CD4-positive, alpha-beta T cell treated with Interleukin-6 for 4 hours (primary cell): Measurements from ENCODE around the gene FAT1.

Experiments
- DNase-seq: peaks from one replicate; pipeline ENCODE4 v3.0.0-alpha.2; 2020; ENCODE audit warnings: mixed read lengths

FAT1 gene

GRCh38 chr4:186754976-186755375 is 31.3 kb upstream of the FAT1 start:
- DNase-seq = no peak

- DNase-seq = no peak
Observed at GRCh38 chr4:186752325-186752724, 28.7 kb upstream of the FAT1 start.

DNA sequence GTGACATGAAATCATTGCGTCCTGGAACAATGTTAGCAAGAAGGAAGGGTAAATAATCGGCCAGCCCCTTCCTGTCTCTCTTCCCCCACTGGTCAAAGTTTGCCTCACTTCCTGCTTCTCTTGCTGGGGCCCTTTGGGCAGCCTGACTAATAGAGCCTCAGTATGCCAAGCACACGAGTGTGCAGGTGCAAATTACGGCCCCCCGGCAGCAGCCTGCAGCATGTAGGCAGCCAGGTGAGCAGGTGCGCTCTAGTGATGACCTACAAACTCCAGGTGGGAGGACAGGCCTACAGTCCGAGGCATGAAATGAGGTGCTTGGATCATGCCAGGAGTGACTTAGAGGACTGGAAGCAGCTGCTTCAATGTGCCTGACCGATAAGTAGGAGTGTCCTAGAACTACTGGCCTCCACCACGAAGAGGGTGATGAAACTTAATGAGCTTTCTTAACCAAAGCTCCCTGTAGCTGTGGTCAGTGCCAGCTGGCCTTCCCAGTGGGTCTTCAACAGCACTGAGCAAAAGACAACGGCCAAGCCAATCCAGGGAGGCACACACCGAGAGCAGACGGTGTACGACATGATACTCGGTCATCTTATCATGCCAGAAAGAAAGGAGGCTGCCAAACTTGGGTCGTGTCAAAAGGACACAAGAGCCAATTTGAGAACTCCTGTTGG is 26.1 kb upstream of the FAT1 start:
- no peak for DNase-seq

DNA sequence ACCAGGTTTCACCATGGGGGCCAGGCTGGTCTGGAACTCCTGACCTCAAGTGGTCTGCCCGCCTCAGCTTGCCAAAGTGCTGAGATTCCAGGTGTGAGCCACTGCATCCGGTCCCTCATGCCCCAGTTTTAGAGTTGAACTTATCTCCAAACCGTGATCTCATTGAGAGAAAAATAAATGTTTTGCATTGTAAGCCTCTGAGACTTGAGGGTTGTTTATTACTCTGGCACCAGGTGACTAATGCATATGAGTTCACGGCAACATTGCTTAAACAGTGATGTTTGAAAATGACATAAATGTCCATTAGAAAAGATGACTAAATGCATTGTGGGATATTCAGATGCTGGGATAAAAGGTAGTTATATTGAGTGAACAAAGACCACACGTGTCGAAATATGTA is 22.9 kb upstream of the FAT1 start:
- no peak for DNase-seq

DNA sequence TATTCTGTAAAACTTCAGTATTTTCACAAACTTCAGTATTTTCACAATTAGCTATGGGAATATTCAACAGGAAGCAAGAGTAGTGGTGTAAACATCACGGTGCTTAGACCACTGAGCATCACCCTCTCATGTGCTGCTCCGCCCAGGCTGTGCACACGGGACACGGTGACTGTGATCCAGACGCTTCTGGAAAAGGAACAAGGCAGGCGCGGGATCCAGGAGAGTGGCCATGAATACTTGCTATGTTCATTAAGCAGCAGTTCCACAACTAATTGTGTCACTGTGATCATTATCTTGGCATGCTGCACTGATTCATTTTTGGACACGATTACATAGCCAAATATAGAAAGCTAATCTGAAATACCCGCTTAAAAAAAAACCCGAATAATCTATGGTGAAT is 19.6 kb upstream of the FAT1 start:
- no peak for DNase-seq

GRCh38 chr4:186740822-186741221 is 17.2 kb upstream of the FAT1 start:
- no peak for DNase-seq

- DNase-seq = no peak
Observed at GRCh38 chr4:186739802-186740434, 16.3 kb upstream of the FAT1 start.

GRCh38 chr4:186739317-186739716 is 15.7 kb upstream of the FAT1 start:
- no peak for DNase-seq

- DNase-seq = no peak
Observed at GRCh38 chr4:186738421-186738820, 14.8 kb upstream of the FAT1 start.

DNA sequence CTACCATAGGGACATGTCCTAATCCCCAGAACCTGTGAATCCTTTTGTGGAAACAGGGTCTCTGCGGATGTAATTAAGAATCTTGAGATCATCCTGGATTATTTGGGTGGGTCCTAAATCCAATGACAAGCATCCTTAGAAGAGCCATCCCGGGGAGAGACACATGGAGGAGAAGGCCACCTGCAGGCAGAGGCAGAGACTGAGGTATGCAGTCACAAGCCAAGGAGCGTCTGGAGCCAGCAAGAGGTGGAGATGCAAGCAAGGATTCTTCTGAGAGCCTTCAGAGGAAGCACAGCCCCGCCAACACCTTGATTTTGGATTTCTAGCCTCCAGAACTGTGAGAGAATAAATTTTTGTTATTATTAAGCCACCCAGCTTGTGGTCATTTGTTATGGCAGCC is 13.8 kb upstream of the FAT1 start:
- no peak for DNase-seq

DNA sequence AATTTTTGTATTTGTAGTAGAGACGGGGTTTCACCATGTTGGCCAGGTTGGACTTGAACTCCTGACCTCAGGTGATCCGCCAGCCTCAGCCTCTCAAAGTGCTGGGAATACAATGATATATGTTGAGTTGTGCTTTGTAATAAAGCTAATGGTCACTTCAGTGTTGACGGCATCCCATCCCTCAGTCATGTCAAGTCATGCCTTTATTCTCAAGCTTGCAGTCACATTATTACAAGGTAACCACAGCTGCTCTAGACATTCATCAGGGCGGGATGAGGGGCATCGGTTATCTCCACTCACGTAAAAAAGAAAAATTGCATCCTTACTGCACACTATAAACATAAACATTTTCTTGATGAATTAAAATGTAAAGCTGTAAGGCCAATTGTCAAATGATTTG is 12.8 kb upstream of the FAT1 start:
- no peak for DNase-seq

DNA sequence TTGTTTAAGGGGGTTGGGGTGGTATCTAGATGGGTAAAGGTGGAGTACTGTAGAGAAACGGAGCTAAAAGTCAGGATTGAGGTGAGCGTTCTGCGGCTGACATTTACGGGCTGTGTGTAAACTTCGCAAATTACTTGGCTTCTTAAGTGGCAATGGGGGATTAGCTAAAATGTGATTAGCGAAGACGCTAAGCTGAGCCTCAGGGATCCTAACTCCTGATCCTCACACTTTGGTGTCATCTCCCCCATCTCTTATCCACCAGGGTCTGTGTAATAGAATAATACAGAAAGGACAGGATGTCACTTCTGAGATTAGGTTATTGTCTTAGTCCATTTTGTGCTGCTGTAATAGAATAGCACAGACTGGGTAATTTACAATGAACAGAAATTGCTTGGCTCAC is 10.6 kb upstream of the FAT1 start:
- DNase-seq = no peak

GRCh38 chr4:186733778-186734177 is 10.1 kb upstream of the FAT1 start:
- DNase-seq = no peak

DNA sequence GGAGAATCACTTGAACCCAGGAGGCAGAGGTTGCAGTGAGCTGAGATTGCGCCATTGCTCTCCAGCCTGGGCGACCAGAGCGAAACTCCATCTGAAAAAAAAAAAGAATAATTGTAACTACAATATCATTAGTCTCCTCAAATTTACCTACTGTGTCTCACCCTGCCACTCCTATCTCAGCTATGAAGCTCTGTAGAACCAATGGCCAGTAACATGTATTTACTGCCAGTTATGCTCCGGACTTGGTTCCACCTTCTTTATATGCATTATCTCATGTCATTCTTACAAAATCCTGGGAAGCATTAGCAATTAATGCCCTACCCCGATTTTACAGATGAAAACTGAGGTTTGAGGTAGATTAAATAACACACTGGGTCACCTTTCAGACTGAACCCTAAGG is 7.0 kb upstream of the FAT1 start:
- DNase-seq = no peak

DNA sequence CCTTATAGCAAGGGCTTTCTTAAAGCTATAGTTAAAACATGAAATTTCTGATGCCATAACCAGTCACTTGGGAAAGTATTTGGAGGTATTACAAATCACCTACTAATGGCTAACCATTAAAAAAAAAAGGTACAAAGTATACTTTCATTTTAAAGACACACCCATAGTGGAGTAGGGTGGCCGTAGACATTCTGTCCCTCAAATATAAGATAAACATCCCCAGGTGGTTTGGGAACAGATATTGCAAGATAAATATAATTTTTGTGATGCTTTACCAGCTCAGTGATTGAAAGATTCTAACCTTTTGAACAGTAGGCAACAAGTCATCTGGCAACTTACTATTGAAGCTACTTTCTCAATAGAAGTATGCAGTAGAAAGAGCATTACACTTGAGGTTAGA is 6.2 kb upstream of the FAT1 start:
- DNase-seq = no peak

DNA sequence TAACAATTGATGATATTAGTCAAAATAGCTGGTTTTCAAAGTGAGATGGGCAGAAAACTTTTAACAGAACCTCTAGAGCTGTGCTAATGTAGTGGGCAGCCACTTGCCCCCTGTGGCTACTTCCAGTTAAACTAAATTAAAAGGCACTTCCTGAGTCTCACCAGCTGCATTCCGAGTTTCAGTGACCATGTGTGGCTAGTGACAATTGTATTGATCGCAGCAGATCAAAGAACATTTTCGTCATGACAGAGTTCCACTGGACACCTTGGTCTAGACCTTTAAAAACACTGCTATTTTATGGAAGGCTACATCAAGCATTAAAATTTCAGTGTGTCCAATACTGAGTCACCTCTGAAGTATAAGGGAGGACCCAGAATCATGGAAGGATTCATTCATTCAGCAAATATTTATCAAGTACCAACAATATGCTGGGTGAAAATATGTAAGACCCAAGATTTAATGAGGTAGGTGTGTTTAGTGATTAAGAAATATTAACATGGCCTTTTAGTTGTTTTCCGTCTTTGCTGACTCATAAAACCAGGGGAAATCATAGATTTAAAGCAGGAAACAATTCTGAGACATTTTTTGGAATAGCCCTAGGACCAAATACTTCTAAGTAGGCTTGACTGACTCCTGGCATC is 5.1 kb upstream of the FAT1 start:
- no peak for DNase-seq

DNA sequence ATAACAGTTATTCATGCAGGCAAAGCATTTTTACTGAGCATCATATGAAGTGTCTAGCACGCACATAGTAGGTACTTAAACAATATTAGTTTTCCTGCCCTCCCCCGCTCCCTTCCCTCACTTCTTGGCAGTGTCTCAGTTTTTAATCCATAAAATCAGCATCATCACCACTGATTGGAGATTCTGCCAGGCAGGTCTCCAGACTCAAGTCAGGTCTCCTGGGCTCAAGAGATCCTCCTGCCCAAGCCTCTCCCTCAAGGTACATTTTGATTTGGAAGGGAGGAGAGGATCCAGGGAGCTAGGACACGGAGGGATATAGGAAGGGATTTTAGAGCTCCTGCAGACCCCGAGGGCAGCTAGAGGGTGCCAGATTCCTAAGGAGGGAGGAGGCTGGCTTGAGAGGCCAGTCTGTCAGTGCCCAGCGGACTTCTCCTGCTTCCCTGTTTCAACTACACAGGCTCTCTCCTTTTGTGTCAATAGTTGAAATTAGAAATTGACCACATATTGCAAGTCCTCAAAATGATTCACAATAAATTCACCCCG is 4.4 kb upstream of the FAT1 start:
- no peak for DNase-seq

- no peak for DNase-seq
Observed at GRCh38 chr4:186727169-186727976, 3.7 kb upstream of the FAT1 start.

GRCh38 chr4:186726426-186727168 is 2.9 kb upstream of the FAT1 start:
- DNase-seq = no peak

GRCh38 chr4:186725469-186726425 is 2.1 kb upstream of the FAT1 start:
- no peak for DNase-seq

DNA sequence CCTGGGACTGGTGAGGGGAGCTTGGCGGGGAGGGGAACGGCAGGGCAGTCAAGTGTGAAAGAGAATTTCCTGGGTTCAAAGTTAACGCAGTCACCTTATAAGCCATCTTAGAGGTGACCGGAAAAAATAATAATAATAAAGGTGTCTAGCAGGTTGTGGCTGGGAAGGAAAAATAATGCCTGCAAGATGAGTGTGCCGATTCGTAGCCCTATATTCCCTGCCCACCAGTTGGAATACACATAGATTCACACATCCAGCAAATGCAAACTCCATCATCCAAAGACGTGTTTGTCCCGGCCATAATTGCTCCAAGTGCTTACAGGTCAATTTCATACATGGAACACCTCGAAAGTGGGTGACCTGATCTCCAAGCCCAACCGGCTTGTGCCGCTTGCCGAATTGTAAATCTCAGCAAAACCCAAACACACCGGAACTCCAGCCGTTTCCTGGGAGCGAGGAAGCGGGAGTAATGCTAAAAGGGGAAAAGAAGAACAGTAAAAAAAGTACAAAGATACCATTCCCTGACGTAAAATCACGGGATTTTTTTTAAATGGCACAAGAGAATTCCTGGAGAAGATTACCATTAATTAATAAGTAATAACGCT is 1.3 kb upstream of the FAT1 start:
- DNase-seq = no peak
